ENCODE data around the gene ACVR1C. TPM values are rescaled to one million over a fixed set of nuclear protein-coding genes. Genes with fewer than 3 reads are reported as not detected.

Gene ACVR1C
- not detected for polyA plus RNA-seq (2012; ENCODE audit: insufficient read length, low read depth)

DNA sequence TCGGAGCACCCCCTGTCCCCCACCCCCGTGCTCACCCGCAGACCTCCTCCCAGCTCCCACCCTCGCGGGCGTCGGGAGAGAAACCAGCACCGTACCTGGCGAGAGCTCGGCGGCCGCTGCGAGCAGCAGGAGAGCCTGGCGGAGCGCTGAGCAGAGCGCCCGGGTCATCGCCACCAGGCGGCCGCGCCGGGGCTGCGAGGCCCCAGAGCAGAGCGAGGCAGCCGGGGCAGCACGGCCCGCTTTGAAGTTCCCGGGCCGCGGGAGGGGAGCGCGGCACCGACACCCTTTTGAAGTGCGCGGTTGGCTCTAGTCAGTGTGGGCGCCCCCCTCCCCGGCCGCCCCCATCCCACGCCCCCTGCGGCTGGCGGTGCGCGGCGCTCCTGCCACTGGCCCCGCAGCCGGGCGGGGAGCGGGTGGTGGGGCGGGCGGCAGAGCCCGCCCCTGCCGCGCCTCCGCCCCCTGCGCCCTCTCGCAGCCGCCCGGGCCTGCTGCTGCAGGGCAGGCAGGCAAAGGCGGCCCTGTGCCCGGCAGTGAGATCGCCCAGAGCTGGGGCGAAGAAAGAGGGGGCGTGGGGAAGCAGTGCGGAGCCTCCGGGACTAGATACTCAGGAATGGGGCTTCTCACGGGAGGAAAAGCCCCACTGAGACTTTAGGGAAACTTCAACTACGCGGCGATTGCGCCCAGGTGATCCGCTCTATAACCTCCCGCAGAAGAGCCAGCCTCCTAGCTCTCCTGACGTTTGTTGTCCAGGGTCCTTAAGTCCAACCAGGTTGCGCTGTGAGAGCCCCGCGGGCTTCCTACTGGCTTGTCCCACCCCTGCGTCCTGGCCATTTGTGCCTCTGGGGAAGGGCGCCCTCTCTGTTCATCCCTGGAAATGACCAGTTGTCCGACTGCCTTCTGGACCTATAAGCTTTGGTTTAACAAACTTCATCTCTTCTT lies at the start of gene ACVR1C:
ACVR1C (minus strand) TSS at position 388 of the 939 bp plus-strand sequence; CDS start at position 168, 220 bp downstream.
- peak in 1 of 2 experiments; percentile 59; a peak in 1 of 4 replicates for TF ChIP-seq REST (IDR thresholded peaks at IDR 0.05; ENCODE audit: insufficient read depth in 1 of 2, low read depth in 2 of 2, low read length in 2 of 2)
- TF ChIP-seq POLR2AphosphoS5 (IDR thresholded peaks at IDR 0.05; ENCODE audit: low read depth, low read length), result no peak

DNA sequence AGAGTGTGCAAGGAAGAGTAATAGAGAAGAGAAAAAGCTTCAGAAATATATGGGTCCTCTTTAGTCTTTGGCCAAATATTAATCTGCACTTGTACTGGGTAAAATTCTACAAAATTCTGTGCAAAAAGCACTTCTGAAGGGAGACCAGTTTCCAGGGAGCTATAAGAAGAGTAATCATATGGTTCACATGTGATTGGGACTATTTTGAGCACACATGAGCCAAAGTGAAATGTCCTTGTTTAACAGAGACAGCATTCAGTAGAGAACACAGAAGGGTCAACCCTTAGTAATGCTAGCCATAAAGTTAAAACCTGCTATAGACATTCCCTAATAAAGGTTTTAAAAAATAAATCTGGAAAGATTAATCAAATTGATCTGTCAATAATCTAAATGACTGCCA lies 49.3 kb upstream of the ACVR1C start:
- TF ChIP-seq FOXP2 (optimal IDR thresholded peaks at IDR 0.05; ENCODE audit: borderline replicate concordance, extremely low read depth, extremely low read length, insufficient read depth), result no peak
- no peak for TF ChIP-seq REST (IDR thresholded peaks at IDR 0.05; ENCODE audit: insufficient read depth in 1 of 2, low read depth in 2 of 2, low read length in 2 of 2)

DNA sequence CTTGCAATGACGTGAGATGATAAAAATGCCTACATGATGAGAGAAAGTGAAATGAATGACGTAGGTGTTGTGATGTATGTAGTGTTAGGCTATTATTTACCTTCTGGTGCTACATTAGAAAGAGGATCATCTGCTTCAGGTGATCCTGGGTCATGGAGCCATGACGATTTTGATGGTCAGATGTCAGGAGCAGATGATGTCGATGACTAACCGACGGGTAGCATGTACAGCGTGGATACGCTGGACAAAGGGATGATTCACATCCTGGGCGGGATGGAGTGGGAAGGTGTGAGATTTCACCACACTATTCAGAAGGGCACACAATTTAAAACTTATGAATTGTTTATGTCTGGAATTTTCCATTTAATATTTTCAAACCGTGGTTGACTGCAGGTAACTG lies 43.5 kb upstream of the ACVR1C start:
- TF ChIP-seq POLR2AphosphoS5 (IDR thresholded peaks at IDR 0.05; ENCODE audit: low read depth, low read length), result no peak
- TF ChIP-seq SIN3A (IDR thresholded peaks at IDR 0.05; ENCODE audit: borderline replicate concordance, insufficient read depth, low read length), result no peak
- TF ChIP-seq FOXP2 (optimal IDR thresholded peaks at IDR 0.05; ENCODE audit: borderline replicate concordance, extremely low read depth, extremely low read length, insufficient read depth), result no peak
- TF ChIP-seq REST (IDR thresholded peaks at IDR 0.05; ENCODE audit: insufficient read depth in 1 of 2, low read depth in 2 of 2, low read length in 2 of 2), result no peak
- no peak for TF ChIP-seq TAF1 (IDR thresholded peaks at IDR 0.05; ENCODE audit: borderline replicate concordance, insufficient read depth, low read length)

GRCh38 chr2:157662401-157662800 lies 33.7 kb upstream of the ACVR1C start:
- TF ChIP-seq REST (IDR thresholded peaks at IDR 0.05; ENCODE audit: insufficient read depth in 1 of 2, low read depth in 2 of 2, low read length in 2 of 2), result no peak
- no peak for TF ChIP-seq FOXP2 (optimal IDR thresholded peaks at IDR 0.05; ENCODE audit: borderline replicate concordance, extremely low read depth, extremely low read length, insufficient read depth)
- TF ChIP-seq TAF1 (IDR thresholded peaks at IDR 0.05; ENCODE audit: borderline replicate concordance, insufficient read depth, low read length), result no peak
- TF ChIP-seq POLR2AphosphoS5 (IDR thresholded peaks at IDR 0.05; ENCODE audit: low read depth, low read length), result no peak
- TF ChIP-seq SIN3A (IDR thresholded peaks at IDR 0.05; ENCODE audit: borderline replicate concordance, insufficient read depth, low read length), result no peak
